NT2/D1 (cell line): Measurements from ENCODE around the gene RAB37.

Experiments used
- DNase-seq: peaks from one replicate; pipeline ENCODE4 v3.0.0-alpha.2; 2011; ENCODE audit warnings: low read depth, low spot score
- H3K27me3 ChIP-seq: 2 replicates; pipeline ENCODE4 v1.6.0; 2011; ENCODE audit warnings: mild to moderate bottlenecking; ENCODE audit not compliant: insufficient read length, insufficient read depth
- H3K36me3 ChIP-seq: 2 replicates; pipeline ENCODE4 v1.6.1; 2011; ENCODE audit warnings: mild to moderate bottlenecking, low read length, mixed read lengths; ENCODE audit not compliant: insufficient read depth, insufficient read length
- H3K4me1 ChIP-seq: 2 replicates; pipeline ENCODE4 v1.5.1; 2011; ENCODE audit not compliant: insufficient read depth, insufficient read length
- H3K4me3 ChIP-seq: 2 replicates; pipeline ENCODE4 v1.5.1; 2011; ENCODE audit warnings: low read depth; ENCODE audit not compliant: insufficient read length
- H3K9ac ChIP-seq: 2 replicates; pipeline ENCODE4 v1.6.0; 2011; ENCODE audit warnings: low read depth; ENCODE audit not compliant: insufficient read length
- H3K9me3 ChIP-seq: 2 replicates; pipeline ENCODE4 v1.5.1; 2011; ENCODE audit warnings: mild to moderate bottlenecking, low read length; ENCODE audit not compliant: insufficient read depth
- SUZ12 ChIP-seq: IDR thresholded peaks from 2 replicates; pipeline ENCODE4 v1.6.1; 2011; ENCODE audit not compliant: insufficient read length, insufficient read depth; ENCODE audit errors: extremely low read depth
- YY1 ChIP-seq: IDR thresholded peaks from 2 replicates; pipeline ENCODE4 v1.6.1; 2011; ENCODE audit not compliant: insufficient read length, insufficient read depth
- ZNF274 ChIP-seq: IDR thresholded peaks from 2 replicates; pipeline ENCODE4 v1.6.1; 2011; ENCODE audit warnings: mild to moderate bottlenecking, low read depth, low read length

RAB37 gene

GRCh38 chr17:74764751-74765286 is 27.8 kb downstream of the RAB37 start:
- no peaks in the 10 kb centered on the region for H3K9me3 ChIP-seq
- TF ChIP-seq SUZ12 (no peak), YY1 (no peak), ZNF274 (no peak)
- H3K4me3 ChIP-seq = no peak overlapping the region
- peaks cover 51% of the 10 kb centered on the region for H3K36me3 ChIP-seq
- DNase-seq = no peak
- no peaks in the 10 kb centered on the region for H3K27me3 ChIP-seq
- H3K9ac ChIP-seq = peak overlapping the region; percentile 14
- peaks cover 29% of the 10 kb centered on the region for H3K4me1 ChIP-seq

GRCh38 chr17:74766413-74766812 is 29.4 kb downstream of the RAB37 start:
- TF ChIP-seq SUZ12 (no peak), YY1 (no peak), ZNF274 (no peak)
- no peaks in the 10 kb centered on the region for H3K27me3 ChIP-seq
- peaks cover 67% of the 10 kb centered on the region for H3K36me3 ChIP-seq
- no peak overlapping the region for H3K4me3 ChIP-seq
- H3K4me1 ChIP-seq = peaks cover 19% of the 10 kb centered on the region
- DNase-seq = no peak
- no peaks in the 10 kb centered on the region for H3K9me3 ChIP-seq
- H3K9ac ChIP-seq = no peak overlapping the region

GRCh38 chr17:74767111-74767516 is 30.1 kb downstream of the RAB37 start:
- peaks cover 19% of the 10 kb centered on the region for H3K4me1 ChIP-seq
- peak overlapping the region; percentile 13 for H3K9ac ChIP-seq
- TF ChIP-seq SUZ12 (no peak), YY1 (no peak), ZNF274 (no peak)
- no peaks in the 10 kb centered on the region for H3K27me3 ChIP-seq
- no peaks in the 10 kb centered on the region for H3K9me3 ChIP-seq
- H3K36me3 ChIP-seq = peaks cover 69% of the 10 kb centered on the region
- no peak overlapping the region for H3K4me3 ChIP-seq
- DNase-seq = no peak

- H3K9ac ChIP-seq = no peak overlapping the region
- H3K9me3 ChIP-seq = no peaks in the 10 kb centered on the region
- DNase-seq = no peak
- no peak for TF ChIP-seq SUZ12
- TF ChIP-seq ZNF274 = no peak
- no peak for TF ChIP-seq YY1
- no peak overlapping the region for H3K4me3 ChIP-seq
- peaks cover 78% of the 10 kb centered on the region for H3K36me3 ChIP-seq
- H3K27me3 ChIP-seq = no peaks in the 10 kb centered on the region
- peaks cover 14% of the 10 kb centered on the region for H3K4me1 ChIP-seq
Measured at GRCh38 chr17:74768069-74768762, 31.2 kb downstream of the RAB37 start.

GRCh38 chr17:74768763-74769114 is 31.7 kb downstream of the RAB37 start:
- no peaks in the 10 kb centered on the region for H3K27me3 ChIP-seq
- H3K9me3 ChIP-seq = no peaks in the 10 kb centered on the region
- H3K36me3 ChIP-seq = peaks cover 82% of the 10 kb centered on the region
- no peak for DNase-seq
- H3K4me3 ChIP-seq = no peak overlapping the region
- H3K9ac ChIP-seq = no peak overlapping the region
- no peak for TF ChIP-seq ZNF274
- no peak for TF ChIP-seq SUZ12
- no peak for TF ChIP-seq YY1
- H3K4me1 ChIP-seq = peaks cover 9% of the 10 kb centered on the region

- TF ChIP-seq SUZ12 (no peak), ZNF274 (no peak), YY1 (no peak)
- peaks cover 4% of the 10 kb centered on the region for H3K4me1 ChIP-seq
- no peaks in the 10 kb centered on the region for H3K27me3 ChIP-seq
- no peak for DNase-seq
- H3K4me3 ChIP-seq = no peak overlapping the region
- H3K36me3 ChIP-seq = peaks cover 78% of the 10 kb centered on the region
- no peak overlapping the region for H3K9ac ChIP-seq
- H3K9me3 ChIP-seq = no peaks in the 10 kb centered on the region
Measured at GRCh38 chr17:74769266-74769855, 32.3 kb downstream of the RAB37 start.

- DNase-seq = no peak
- peaks cover 72% of the 10 kb centered on the region for H3K36me3 ChIP-seq
- H3K4me3 ChIP-seq = no peak overlapping the region
- H3K9ac ChIP-seq = no peak overlapping the region
- H3K9me3 ChIP-seq = no peaks in the 10 kb centered on the region
- no peaks in the 10 kb centered on the region for H3K27me3 ChIP-seq
- H3K4me1 ChIP-seq = no peaks in the 10 kb centered on the region
- no peak for TF ChIP-seq YY1
- no peak for TF ChIP-seq SUZ12
- TF ChIP-seq ZNF274 = no peak
Measured at GRCh38 chr17:74769856-74770497, 32.9 kb downstream of the RAB37 start.
